Neuronal stem cell (in vitro differentiated cells): Measurements from ENCODE around the gene SVIL.
"Not testable (repeated sequence)": the region's sequence is repeated elsewhere in the genome, so short reads cannot be mapped to it uniquely, and the experiment has no call there.

Experiments
- DNase-seq: peaks from one replicate; pipeline ENCODE4 v3.0.0-alpha.2; 2013; ENCODE audit warnings: low spot score
- H2AFZ ChIP-seq: one replicate; pipeline ENCODE4 v1.6.1; 2013; ENCODE audit warnings: mild to moderate bottlenecking, low read length, inconsistent platforms
- H2AK5ac ChIP-seq: 2 replicates; pipeline ENCODE4 v1.6.1; 2013; ENCODE audit warnings: low read depth, mild to moderate bottlenecking, inconsistent platforms, low read length, moderate library complexity, mixed read lengths
- H2BK120ac ChIP-seq: 2 replicates; pipeline ENCODE4 v1.6.1; 2013; ENCODE audit warnings: low read depth, mild to moderate bottlenecking, inconsistent platforms, low read length, moderate library complexity, mixed read lengths
- H2BK12ac ChIP-seq: one replicate; pipeline ENCODE4 v1.6.1; 2013; ENCODE audit warnings: low read length, inconsistent platforms
- H2BK15ac ChIP-seq: 2 replicates; pipeline ENCODE4 v1.6.1; 2013; ENCODE audit warnings: mild to moderate bottlenecking, low read length, inconsistent platforms, mixed read lengths
- H2BK5ac ChIP-seq: one replicate; pipeline ENCODE4 v1.6.1; 2013; ENCODE audit warnings: inconsistent platforms, mild to moderate bottlenecking, low read length, moderate library complexity
- H3K14ac ChIP-seq: one replicate; pipeline ENCODE4 v1.6.1; 2013; ENCODE audit warnings: low read length, inconsistent platforms
- H3K18ac ChIP-seq: 2 replicates; pipeline ENCODE4 v1.6.1; 2013; ENCODE audit warnings: low read length, inconsistent platforms
- H3K23ac ChIP-seq: 2 replicates; pipeline ENCODE4 v1.6.1; 2013; ENCODE audit warnings: low read depth, mild to moderate bottlenecking, mixed read lengths, low read length, inconsistent platforms; ENCODE audit not compliant: poor library complexity
- H3K27ac ChIP-seq: replicated peaks from 3 replicates; pipeline ENCODE4 v1.5.1; 2013; ENCODE audit warnings: low read length, inconsistent platforms
- H3K27me3 ChIP-seq, 3 experiments: 2 replicates each; pipeline ENCODE4 v1.6.1; 2013; ENCODE audit warnings: low read length in 3 of 3, mild to moderate bottlenecking in 2 of 3, inconsistent platforms in 1 of 3, low read depth in 1 of 3, mixed read lengths in 1 of 3, moderate library complexity in 1 of 3; ENCODE audit not compliant: control insufficient read depth in 3 of 3, insufficient read depth in 3 of 3
- H3K36me3 ChIP-seq, 2 donors: replicated peaks in 1 of 2; 2 replicates each; pipeline ENCODE4 v1.6.1; 2013; ENCODE audit warnings: low read length in 2 of 2; ENCODE audit not compliant: control insufficient read depth in 2 of 2, insufficient read depth in 2 of 2
- H3K4ac ChIP-seq: 2 replicates; pipeline ENCODE4 v1.6.1; 2013; ENCODE audit warnings: inconsistent platforms, mild to moderate bottlenecking, low read length, moderate library complexity
- H3K4me1 ChIP-seq, 2 donors: 1 replicate in 1 of 2; 2 replicates in 1 of 2; pipeline ENCODE4 v1.6.1; 2013; ENCODE audit warnings: low read length in 2 of 2, low read depth in 1 of 2; ENCODE audit not compliant: control insufficient read depth in 2 of 2, insufficient read depth in 1 of 2
- H3K4me2 ChIP-seq: one replicate; pipeline ENCODE4 v1.6.1; 2013; ENCODE audit warnings: mild to moderate bottlenecking, low read length, inconsistent platforms; ENCODE audit not compliant: insufficient read depth, poor library complexity, severe bottlenecking
- H3K4me3 ChIP-seq, 2 donors: 2 replicates each; pipeline ENCODE4 v1.5.1; 2013; ENCODE audit warnings: low read length in 2 of 2, mild to moderate bottlenecking in 2 of 2, inconsistent platforms in 1 of 2, moderate library complexity in 1 of 2
- H3K79me1 ChIP-seq: one replicate; pipeline ENCODE4 v1.6.1; 2013; ENCODE audit warnings: low read depth, mild to moderate bottlenecking, inconsistent platforms, low read length, moderate library complexity
- H3K9ac ChIP-seq: one replicate; pipeline ENCODE4 v1.6.1; 2013; ENCODE audit warnings: mild to moderate bottlenecking, low read depth, low read length, inconsistent platforms; ENCODE audit not compliant: poor library complexity
- H3K9me3 ChIP-seq, 2 donors: replicated peaks in 1 of 2; 2 replicates each; pipeline versions ENCODE3 to v1.6.1; 2013; ENCODE audit warnings: low read length in 2 of 2, mild to moderate bottlenecking in 2 of 2, inconsistent platforms in 1 of 2, low read depth in 1 of 2, mixed read lengths in 1 of 2, moderate library complexity in 1 of 2; ENCODE audit not compliant: control insufficient read depth in 2 of 2, insufficient read depth in 1 of 2
- H4K8ac ChIP-seq: one replicate; pipeline ENCODE4 v1.6.1; 2013; ENCODE audit warnings: low read depth, mild to moderate bottlenecking, inconsistent platforms, low read length, moderate library complexity
- H4K91ac ChIP-seq: one replicate; pipeline ENCODE4 v1.6.1; 2013; ENCODE audit warnings: low read length, low read depth, mild to moderate bottlenecking, inconsistent platforms; ENCODE audit not compliant: poor library complexity
- WGBS, 2 donors: extraction: QIAGEN DNeasy Blood & Tissue Kit; methylation state at CpG; one replicate each; pipeline ENCODE4 v1.1.7; 2013; ENCODE audit warnings: missing lambda C conversion rate in 2 of 2, mixed read lengths in 1 of 2; ENCODE audit not compliant: insufficient read length in 2 of 2, insufficient replicate concordance in 1 of 2; ENCODE audit errors: extremely low coverage in 2 of 2; 5-methylcytosine and 5-hydroxymethylcytosine counted together

The SVIL gene

DNA sequence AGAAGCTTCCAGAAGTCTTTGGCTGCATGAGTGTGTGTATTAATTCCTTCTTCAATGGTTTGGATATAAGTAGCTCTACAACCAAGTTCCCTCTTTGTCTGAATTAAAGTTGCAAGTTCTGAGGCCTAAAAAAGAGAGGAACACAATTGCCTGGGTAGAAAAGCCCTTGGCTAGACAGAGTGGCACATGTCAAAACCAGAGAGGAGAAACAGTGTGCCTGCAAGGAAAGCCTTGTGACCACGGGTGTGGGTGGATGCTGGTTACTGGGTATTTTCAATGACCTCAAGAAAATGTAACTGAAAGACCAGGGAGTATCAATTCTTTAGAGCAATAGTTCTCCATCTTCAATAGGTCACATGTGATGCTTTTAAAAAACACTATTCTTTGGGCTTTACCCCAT, 148.3 kb downstream of the SVIL start:
- no peak overlapping the region for H3K14ac ChIP-seq
- H3K27me3 ChIP-seq = no peaks in the 10 kb centered on the region
- no peak overlapping the region for H3K4me2 ChIP-seq
- H2BK15ac ChIP-seq = no peak overlapping the region
- peaks cover 18 to 39% of the 10 kb centered on the region in 2 donors for H3K36me3 ChIP-seq
- H3K18ac ChIP-seq = no peak overlapping the region
- no peaks in the 10 kb centered on the region for H3K79me1 ChIP-seq
- H2BK5ac ChIP-seq = no peak overlapping the region
- no peaks in the 10 kb centered on the region for H3K9me3 ChIP-seq
- no peak for DNase-seq
- no peak overlapping the region for H2BK12ac ChIP-seq
- H4K8ac ChIP-seq = no peak overlapping the region
- no peak overlapping the region for H2AK5ac ChIP-seq
- H3K27ac ChIP-seq = no peak overlapping the region
- H2BK120ac ChIP-seq = no peak overlapping the region
- H3K9ac ChIP-seq = no peak overlapping the region
- no peak overlapping the region for H3K4ac ChIP-seq
- H3K4me1 ChIP-seq = peaks cover 0 to 16% of the 10 kb centered on the region in 2 donors
- H2AFZ ChIP-seq = no peak overlapping the region
- WGBS, 2 donors = no CpG with 5 or more reads among the region's 1 CpG
- H3K23ac ChIP-seq = no peak overlapping the region
- H4K91ac ChIP-seq = no peak overlapping the region
- H3K4me3 ChIP-seq = no peak overlapping the region

DNA sequence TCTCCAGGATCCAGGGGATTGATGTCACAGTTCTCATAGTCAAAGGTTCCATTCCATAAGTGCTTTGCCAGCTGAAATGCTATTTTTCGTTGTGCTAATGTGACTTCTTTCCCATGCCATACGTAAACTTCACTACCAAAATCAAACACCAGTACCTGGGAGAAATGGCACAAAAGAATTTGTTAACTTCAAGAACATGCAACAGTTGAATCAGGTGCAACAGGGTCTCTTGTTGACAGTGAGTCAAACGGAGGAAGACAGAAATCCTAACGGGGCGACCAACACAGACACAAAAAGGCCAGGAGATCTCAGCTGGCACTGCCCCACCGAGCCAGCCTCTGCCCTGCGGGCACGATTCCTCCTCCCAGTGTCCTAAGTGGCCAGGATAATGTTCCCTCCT, 150.1 kb downstream of the SVIL start:
- no CpG with 5 or more reads among the region's 8 CpGs for WGBS, 2 donors
- H3K4me1 ChIP-seq = peaks cover 0 to 16% of the 10 kb centered on the region in 2 donors

DNA sequence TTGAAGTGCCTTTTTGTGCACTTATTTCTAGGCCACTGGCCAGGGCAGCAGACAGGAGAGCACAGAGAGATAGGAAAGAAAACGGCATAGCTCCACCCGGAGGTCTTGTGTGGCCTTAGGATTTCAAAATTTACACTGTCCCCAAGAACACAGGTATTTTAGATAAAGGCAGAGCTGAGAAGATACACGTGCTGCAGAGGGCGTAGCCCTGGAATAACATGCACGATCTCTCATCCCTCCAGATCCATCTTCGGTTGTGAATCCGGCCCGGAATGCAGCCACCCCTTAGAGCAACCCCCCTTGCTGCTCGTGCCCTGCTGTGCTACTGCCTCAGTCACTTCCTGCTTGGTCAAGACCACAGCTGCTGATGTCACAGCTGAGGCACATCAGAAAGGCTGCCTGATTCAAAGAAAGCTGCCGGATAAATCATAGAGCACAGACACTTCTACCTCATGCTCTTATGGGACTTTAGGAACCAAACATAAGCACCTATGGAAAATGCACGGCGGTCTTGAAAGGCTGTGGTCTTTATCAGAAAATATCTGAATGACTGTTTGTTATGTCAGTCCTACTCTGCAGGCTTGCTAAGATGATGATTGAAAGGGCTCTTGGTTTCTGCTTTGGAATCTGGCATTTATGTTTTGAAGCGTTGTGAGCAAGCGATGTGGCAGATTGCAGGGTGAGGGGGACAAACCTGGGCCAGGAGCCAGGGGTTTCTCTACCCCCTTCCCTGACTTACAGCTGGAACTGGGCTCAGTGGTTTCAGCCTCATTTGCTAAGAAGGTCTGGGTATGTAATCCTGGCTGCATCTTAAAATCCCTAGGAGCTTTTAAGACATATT, 152.0 kb downstream of the SVIL start:
- Histone ChIP-seq H3K23ac (no peak overlapping the region), H3K4me2 (no peak overlapping the region), H3K14ac (no peak overlapping the region), H4K8ac (no peak overlapping the region), H3K9me3 (no peaks in the 10 kb centered on the region), H3K9ac (no peak overlapping the region), H3K4ac (no peak overlapping the region), H3K79me1 (no peaks in the 10 kb centered on the region), H3K27me3 (no peaks in the 10 kb centered on the region), H3K27ac (no peak overlapping the region), H2BK15ac (no peak overlapping the region), H4K91ac (no peak overlapping the region), H2BK5ac (no peak overlapping the region), H3K18ac (no peak overlapping the region), H2BK12ac (no peak overlapping the region), H2AK5ac (no peak overlapping the region), H2BK120ac (no peak overlapping the region), H3K4me3 (no peak overlapping the region), H3K4me1 (peaks cover 0 to 16% of the 10 kb centered on the region in 2 donors), H2AFZ (peak overlapping the region; percentile 50), H3K36me3 (peaks cover 17 to 52% of the 10 kb centered on the region in 2 donors)
- no peak for DNase-seq
- no CpG with 5 or more reads among the region's 14 CpGs for WGBS, 2 donors

More for the DNA sequence above, 150.1 kb downstream of the SVIL start:
- not testable (repeated sequence) for H2AFZ ChIP-seq, H3K9me3 ChIP-seq, H3K9ac ChIP-seq, H3K27me3 ChIP-seq, H3K27ac ChIP-seq, H3K4me2 ChIP-seq, H2BK15ac ChIP-seq, H3K79me1 ChIP-seq, H2AK5ac ChIP-seq, H4K8ac ChIP-seq, H3K18ac ChIP-seq, H3K4me3 ChIP-seq, DNase-seq, H3K4ac ChIP-seq, H2BK12ac ChIP-seq, H2BK120ac ChIP-seq, H4K91ac ChIP-seq, H3K14ac ChIP-seq, H3K23ac ChIP-seq, H2BK5ac ChIP-seq
- peaks cover 16 to 51% of the 10 kb centered on the region in 2 donors for H3K36me3 ChIP-seq

DNA sequence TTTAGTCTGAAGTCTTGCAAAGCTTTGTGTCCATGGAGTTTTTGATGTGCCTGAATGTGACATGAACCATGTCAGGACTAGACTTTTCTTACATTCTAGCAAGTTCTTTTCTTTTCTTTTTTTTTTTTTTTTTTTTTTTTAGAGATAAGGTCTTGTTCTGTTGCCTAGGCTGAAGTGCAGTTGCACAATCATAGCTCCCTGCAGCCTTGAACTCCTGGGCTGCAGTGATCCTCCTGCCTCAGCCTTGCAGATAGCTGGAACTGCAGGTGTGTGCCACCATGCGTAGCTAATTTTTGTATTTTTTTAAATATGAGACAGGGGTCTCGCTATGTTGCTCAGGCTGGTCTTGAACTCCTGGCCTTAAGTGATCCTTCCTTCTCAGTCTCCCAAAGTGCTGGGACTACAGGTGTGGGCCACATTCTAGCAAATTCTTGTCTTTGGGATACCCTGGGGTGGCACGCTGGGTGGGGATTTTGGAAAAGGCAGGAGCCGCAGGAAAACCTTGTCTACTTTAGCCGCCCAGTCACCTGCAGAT, 152.8 kb downstream of the SVIL start:
- no peak overlapping the region for H3K27ac ChIP-seq

More for the DNA sequence above, 152.8 kb downstream of the SVIL start:
- H2BK5ac ChIP-seq = no peak overlapping the region
- H4K91ac ChIP-seq = no peak overlapping the region
- H2AK5ac ChIP-seq = no peak overlapping the region
- H4K8ac ChIP-seq = no peak overlapping the region
- no peak overlapping the region for H3K23ac ChIP-seq
- H2BK15ac ChIP-seq = no peak overlapping the region
- no peaks in the 10 kb centered on the region for H3K79me1 ChIP-seq
- H3K36me3 ChIP-seq = peaks cover 17 to 51% of the 10 kb centered on the region in 2 donors
- H2AFZ ChIP-seq = no peak overlapping the region
- no peak overlapping the region for H3K14ac ChIP-seq
- no CpG with 5 or more reads among the region's 5 CpGs for WGBS, 2 donors
- DNase-seq = no peak
- H3K4me1 ChIP-seq = peaks cover 0 to 16% of the 10 kb centered on the region in 2 donors
- H3K9me3 ChIP-seq = no peaks in the 10 kb centered on the region
- H3K4me3 ChIP-seq = no peak overlapping the region
- no peak overlapping the region for H3K4me2 ChIP-seq
- no peak overlapping the region for H2BK12ac ChIP-seq
- no peak overlapping the region for H2BK120ac ChIP-seq
- H3K4ac ChIP-seq = no peak overlapping the region
- no peak overlapping the region for H3K18ac ChIP-seq
- no peak overlapping the region for H3K9ac ChIP-seq
- no peaks in the 10 kb centered on the region for H3K27me3 ChIP-seq
